Measurements from ENCODE around the gene SLC2A2. TPM values are rescaled to one million over a fixed set of nuclear protein-coding genes. Genes with fewer than 3 reads are reported as not detected.

SLC2A2 gene
- total RNA-seq, 4 donors from 2014 or later: not detected

- no peak for DNase-seq
- Histone ChIP-seq H3K4me1 (no peaks in the 10 kb centered on the region), H3K27ac (no peak overlapping the region), H3K27me3 (no peaks in the 10 kb centered on the region), H3K36me3 (no peaks in the 10 kb centered on the region), H3K4me3 (no peak overlapping the region), H3K9me3 (no peaks in the 10 kb centered on the region)
- in situ Hi-C loops (cut with MboI; ENCODE audit: low pct_ligation_motif_present in 1 of 4, low pct_unique_long_range_greater_than_20kb in 1 of 4, low sequenced_read_pairs in 3 of 4) (loop anchor here in 2 of 4 donors (25.0 kb wide), 1 partner anchor 609 kb away; no protein-coding TSS in a partner anchor), intact Hi-C loops (cut with DNase I; ENCODE audit: low total_unique reads) (no loop called here)
- 74 to 80% methylated on average over 5 to 12 of the region's 12 CpGs for WGBS, 2 donors (ENCODE audit: low coverage in 1 of 2)
- no peak for TF ChIP-seq POLR2AphosphoS5 (IDR thresholded peaks at IDR 0.05)
- TF ChIP-seq POLR2A (IDR thresholded peaks at IDR 0.05): no peak
- TF ChIP-seq CTCF (IDR thresholded peaks at IDR 0.05): no peak
- no peak for TF ChIP-seq EP300 (IDR thresholded peaks at IDR 0.05; ENCODE audit: low read depth)
Measured at GRCh38 chr3:170953736-170954135, 72.8 kb downstream of the SLC2A2 start.

DNA sequence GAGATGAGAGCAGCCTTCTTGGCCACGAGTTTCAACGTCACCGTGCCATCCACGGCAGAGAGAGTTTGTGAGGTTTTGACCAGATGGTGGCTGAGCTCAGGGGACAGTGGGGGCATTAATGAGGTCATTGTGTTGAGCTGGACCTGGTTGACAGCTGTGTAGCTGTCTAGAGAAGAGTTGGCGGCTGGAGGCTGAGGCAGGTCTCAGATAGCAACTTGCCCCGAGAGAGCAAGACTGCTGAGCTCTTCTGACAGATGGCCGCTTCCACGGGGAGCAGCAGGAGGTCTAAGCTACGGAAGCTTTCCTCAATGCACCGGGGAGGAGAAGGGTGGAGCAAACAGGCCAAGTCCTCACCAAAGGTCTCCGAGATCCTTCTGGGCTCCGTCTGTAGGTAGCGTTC is 73.3 kb downstream of the SLC2A2 start:
- WGBS, 2 donors (ENCODE audit: low coverage in 1 of 2): 90% methylated on average over 13 of the region's 13 CpGs; no CpG with 5 or more reads in 1 of the 2 donors

GRCh38 chr3:170949211-170949610 is 77.3 kb downstream of the SLC2A2 start:
- Histone ChIP-seq H3K4me1 (no peaks in the 10 kb centered on the region), H3K4me3 (no peak overlapping the region), H3K9me3 (no peaks in the 10 kb centered on the region), H3K36me3 (no peaks in the 10 kb centered on the region), H3K27me3 (no peaks in the 10 kb centered on the region), H3K27ac (no peak overlapping the region)
- DNase-seq: no peak
- in situ Hi-C loops (cut with MboI; ENCODE audit: low pct_ligation_motif_present in 1 of 4, low pct_unique_long_range_greater_than_20kb in 1 of 4, low sequenced_read_pairs in 3 of 4) (no loop called here), intact Hi-C loops (cut with DNase I; ENCODE audit: low total_unique reads) (no loop called here)
- WGBS, 2 donors (ENCODE audit: low coverage in 1 of 2): 59 to 83% methylated on average over 2 of the region's 2 CpGs
- no peak for TF ChIP-seq POLR2A (IDR thresholded peaks at IDR 0.05)
- no peak for TF ChIP-seq POLR2AphosphoS5 (IDR thresholded peaks at IDR 0.05)
- TF ChIP-seq CTCF (IDR thresholded peaks at IDR 0.05): no peak
- TF ChIP-seq EP300 (IDR thresholded peaks at IDR 0.05; ENCODE audit: low read depth): no peak

More for the DNA sequence above, 73.3 kb downstream of the SLC2A2 start:
- in situ Hi-C loops (cut with MboI; ENCODE audit: low pct_ligation_motif_present in 1 of 4, low pct_unique_long_range_greater_than_20kb in 1 of 4, low sequenced_read_pairs in 3 of 4) (loop anchor here in 2 of 4 donors (25.0 kb wide), 1 partner anchor 609 kb away; no protein-coding TSS in a partner anchor), intact Hi-C loops (cut with DNase I; ENCODE audit: low total_unique reads) (no loop called here)
- Histone ChIP-seq H3K27me3 (no peaks in the 10 kb centered on the region), H3K4me1 (no peaks in the 10 kb centered on the region), H3K4me3 (no peak overlapping the region), H3K9me3 (no peaks in the 10 kb centered on the region), H3K27ac (no peak overlapping the region), H3K36me3 (no peaks in the 10 kb centered on the region)
- no peak for DNase-seq
- TF ChIP-seq EP300 (IDR thresholded peaks at IDR 0.05; ENCODE audit: low read depth): no peak
- TF ChIP-seq POLR2A (IDR thresholded peaks at IDR 0.05): no peak
- TF ChIP-seq CTCF (IDR thresholded peaks at IDR 0.05): no peak
- no peak for TF ChIP-seq POLR2AphosphoS5 (IDR thresholded peaks at IDR 0.05)

DNA sequence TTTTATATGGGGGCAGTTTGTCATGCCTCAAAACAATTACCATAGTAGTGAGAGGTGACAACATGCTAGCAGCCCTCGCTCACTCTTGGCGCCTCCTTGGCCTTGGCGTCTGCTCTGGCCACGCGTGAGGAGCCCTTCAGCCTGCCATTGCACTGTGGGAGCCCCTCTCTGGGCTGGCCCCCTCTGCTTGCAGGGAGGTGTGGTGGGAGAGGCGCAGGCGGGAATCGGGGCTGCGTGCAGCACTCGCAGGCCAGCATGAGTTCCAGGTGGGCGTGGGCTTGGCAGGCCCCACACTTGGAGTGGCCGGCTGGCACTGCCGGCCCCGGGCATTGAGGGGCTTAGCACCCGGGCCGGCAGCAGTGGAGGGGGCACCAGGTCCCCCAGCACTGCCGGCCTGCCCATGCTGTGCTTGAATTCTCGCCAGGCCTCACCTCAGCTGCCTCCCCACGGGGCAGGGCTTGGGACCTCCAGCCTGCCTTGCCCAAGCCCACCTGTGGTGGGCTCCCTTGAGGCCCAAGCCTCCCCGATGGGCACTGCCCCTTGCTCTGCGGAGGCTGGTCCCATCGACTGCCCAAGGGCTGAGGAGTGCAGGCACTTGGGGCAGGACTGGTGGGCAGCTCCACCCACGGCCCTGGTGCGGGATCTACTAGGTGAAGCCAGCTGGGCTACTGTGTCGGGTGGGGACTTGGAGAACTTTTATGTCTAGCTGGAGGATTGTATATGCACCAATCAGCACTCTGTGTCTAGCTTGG is 79.3 kb downstream of the SLC2A2 start:
- intact Hi-C loops (cut with DNase I; ENCODE audit: low total_unique reads) (no loop called here), in situ Hi-C loops (cut with MboI; ENCODE audit: low pct_ligation_motif_present in 1 of 4, low pct_unique_long_range_greater_than_20kb in 1 of 4, low sequenced_read_pairs in 3 of 4) (no loop called here)
- Histone ChIP-seq H3K27me3 (no peaks in the 10 kb centered on the region), H3K4me1 (no peaks in the 10 kb centered on the region), H3K9me3 (no peaks in the 10 kb centered on the region), H3K27ac (no peak overlapping the region), H3K36me3 (no peaks in the 10 kb centered on the region), H3K4me3 (no peak overlapping the region)
- no peak for TF ChIP-seq POLR2A (IDR thresholded peaks at IDR 0.05)
- no peak for TF ChIP-seq POLR2AphosphoS5 (IDR thresholded peaks at IDR 0.05)
- no peak for TF ChIP-seq EP300 (IDR thresholded peaks at IDR 0.05; ENCODE audit: low read depth)
- TF ChIP-seq CTCF (IDR thresholded peaks at IDR 0.05): no peak
- WGBS, 2 donors (ENCODE audit: low coverage in 1 of 2): 95% methylated on average over 25 of the region's 25 CpGs; no CpG with 5 or more reads in 1 of the 2 donors
- no peak for DNase-seq

Small RNA genes lying within 50 kb of the gene (small RNA-seq; reads per million reads assigned to genes)
- gene RNU1-70P: 0 to 0.18 (median 0.13) reads per million in 4 donors

Other genes with a start within 250 kb of the SLC2A2 start
- gene RPL22L1, start 156.5 kb downstream of the SLC2A2 start, total RNA-seq: 10 to 100 TPM in 3 of 4 donors, 1 to 10 TPM in 1; 6.0 to 48.3 (median 26.7) TPM
- gene EIF5A2, start 118.1 kb downstream of the SLC2A2 start, total RNA-seq: 10 to 100 TPM in 1 of 4 donors, 1 to 10 TPM in 3; 1.8 to 37.4 (median 3.3) TPM